ENCODE data around the gene MOB3C.

The MOB3C gene

DNA sequence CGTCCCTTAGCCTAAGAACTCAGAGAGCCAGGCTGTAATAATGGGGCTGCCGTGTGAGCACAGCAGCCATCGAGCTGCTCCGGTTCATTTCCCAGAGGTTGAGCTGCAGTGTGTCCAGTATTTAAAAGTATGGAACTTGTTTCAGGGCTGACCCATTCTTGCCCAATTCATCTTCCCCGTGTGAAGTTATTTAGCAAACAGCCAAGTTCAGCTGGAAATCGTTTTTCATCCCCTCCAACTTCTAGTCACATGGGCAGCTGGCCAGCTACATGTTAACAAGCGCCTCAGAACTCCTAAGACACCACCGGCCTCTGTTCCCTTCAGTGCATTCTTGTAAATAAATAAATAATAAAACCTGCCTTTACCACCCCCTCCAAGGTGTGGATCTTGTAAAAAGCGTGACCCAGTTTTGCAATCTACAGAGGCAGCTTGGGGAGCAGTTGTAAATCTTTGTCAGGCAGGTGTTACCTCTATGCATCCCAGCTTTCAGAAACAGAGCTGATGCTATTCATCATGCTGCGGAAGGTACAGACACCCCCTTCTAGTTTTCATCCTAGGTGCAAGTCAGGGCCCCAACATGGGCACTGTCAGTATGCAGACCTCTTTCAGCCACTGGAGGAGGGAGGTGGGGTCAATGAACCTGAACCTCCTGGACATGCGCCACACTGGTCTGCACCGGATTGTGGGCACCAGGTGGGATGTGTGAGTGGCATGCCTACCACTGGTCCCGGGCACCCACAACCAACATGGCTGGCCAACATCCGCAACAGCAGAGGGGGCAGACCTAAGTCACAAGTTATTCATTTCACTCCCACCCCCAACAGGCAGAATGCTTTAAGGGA is 46.5 kb downstream of the MOB3C start:
- DNase-seq: no peak

GRCh38 chr1:46569116-46569515 is 47.5 kb downstream of the MOB3C start:
- DNase-seq: no peak

- no peak for DNase-seq
These were observed 48.1 kb downstream of the MOB3C start for GRCh38 chr1:46568461-46568891.

DNA sequence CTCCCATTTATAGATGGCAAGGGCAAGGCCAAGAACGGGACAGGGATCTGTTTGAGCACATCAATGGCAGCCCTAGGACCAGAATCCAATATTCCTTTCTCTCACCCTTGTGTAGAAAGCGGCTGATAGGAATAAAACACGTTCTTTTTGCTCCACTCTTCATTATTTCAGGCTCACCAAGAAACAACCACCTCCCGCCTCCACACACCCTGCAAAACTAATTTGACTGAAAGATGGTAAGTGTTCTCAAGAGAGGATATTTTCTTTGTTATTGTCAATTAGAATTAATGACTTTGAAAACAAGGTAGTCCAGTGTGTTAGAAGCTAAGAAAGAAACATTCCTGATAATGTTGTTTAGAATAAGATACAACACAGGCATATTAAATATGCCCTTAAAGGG is 53.3 kb downstream of the MOB3C start:
- no peak for DNase-seq

DNA sequence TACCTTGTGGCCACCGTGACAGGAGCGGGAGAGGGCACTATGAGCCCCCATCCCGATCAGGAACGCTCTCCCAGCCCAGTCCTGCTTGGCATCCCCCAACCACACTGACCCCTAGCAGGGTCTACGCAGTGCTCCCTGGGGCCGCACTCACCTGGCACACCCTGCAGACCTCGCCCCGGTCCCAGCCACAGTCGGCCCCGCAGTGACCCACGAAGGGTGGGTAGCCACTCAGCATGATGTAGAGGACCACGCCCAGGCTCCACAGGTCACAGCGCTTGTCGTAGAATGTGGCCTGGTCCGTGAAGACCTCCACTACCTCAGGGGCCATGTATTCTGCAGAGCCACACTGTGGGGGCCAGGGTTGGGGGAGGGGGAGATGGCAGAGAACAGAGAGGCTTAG is 54.1 kb downstream of the MOB3C start:
- no peak for DNase-seq

GRCh38 chr1:46558966-46559365 is 57.6 kb downstream of the MOB3C start:
- DNase-seq: no peak

GRCh38 chr1:46558141-46558963 is 58.3 kb downstream of the MOB3C start:
- DNase-seq: no peak

Measured in activated CD4-positive, alpha-beta T cell treated with anti-CD3 and anti-CD28 coated beads, Interleukin-10, Interleukin-2, amounts not matched to agents 100 ng/mL and 50 ng/mL, durations not matched to agents 16 hours and 8 hours (primary cell).